Gastrocnemius medialis (tissue), 4 donors: ENCODE data around the gene POLR3K. TPM values are rescaled to one million over a fixed set of nuclear protein-coding genes. Genes with fewer than 3 reads are reported as not detected.

Experiments used
- ATAC-seq, 2 donors: fragments of 150-250 bp; one replicate each; pipeline ENCODE4 v1.9.1; 2016
- DNase-seq, 2 donors: peaks; one replicate each; pipeline ENCODE4 v3.0.0-alpha.2; 2019
- H3K27ac ChIP-seq, 4 donors: fragments of 200-600 bp; sonication (generic); 1 replicate in 1 of 4; 2 replicates in 3 of 4; pipeline ENCODE4 v1.5.1; 2016 to 2018; ENCODE audit warnings: mild to moderate bottlenecking in 2 of 4, moderate library complexity in 1 of 4
- H3K27me3 ChIP-seq, 3 donors: fragments of 200-600 bp; sonication (generic) in 2 of 3; 1 replicate in 1 of 3; 2 replicates in 2 of 3; pipeline versions ENCODE4 v1.5.1 to v1.6.0; 2016 to 2019; ENCODE audit warnings: mild to moderate bottlenecking in 1 of 3, moderate library complexity in 1 of 3
- H3K36me3 ChIP-seq, 2 donors: fragments of 200-600 bp; sonication (generic) in 1 of 2; one replicate each; pipeline ENCODE4 v1.5.1; 2017 to 2018
- H3K4me1 ChIP-seq, 2 donors: fragments of 200-600 bp; sonication (generic) in 1 of 2; one replicate each; pipeline ENCODE4 v1.5.1; 2016 to 2017; ENCODE audit warnings: mild to moderate bottlenecking in 2 of 2
- H3K4me3 ChIP-seq, 4 donors: fragments of 200-600 bp; sonication (generic) in 3 of 4; 1 replicate in 1 of 4; 2 replicates in 3 of 4; pipeline ENCODE4 v1.5.1; 2016 to 2019; ENCODE audit warnings: mild to moderate bottlenecking in 2 of 4
- H3K9me3 ChIP-seq, 3 donors: fragments of 200-600 bp; sonication (generic) in 2 of 3; 1 replicate in 1 of 3; 2 replicates in 2 of 3; pipeline ENCODE4 v1.5.1; 2016 to 2019
- POLR2A ChIP-seq, 2 donors: fragments of 450-650 bp; IDR thresholded peaks; one replicate each; pipeline ENCODE4 v1.6.1; 2017; ENCODE audit warnings: antibody characterized with exemption in 2 of 2, mild to moderate bottlenecking in 2 of 2, moderate library complexity in 2 of 2
- in situ Hi-C, 4 donors: fragments of 200-750 bp; cut with MboI; loops; one replicate each; pipeline versions ENCODE4 v1.15.0 to v1.8.0; 2017; ENCODE audit warnings: low sequenced_read_pairs in 4 of 4
- intact Hi-C: fragments of 100-400 bp; cut with DNase I; formaldehyde crosslinking; loops from one replicate; pipeline ENCODE4 v1.15.1; 2023; ENCODE audit warnings: low total_unique reads
- total RNA-seq, 4 donors: library from RNA; depleted of rRNA; stranded (reverse); fragments of >200 nt; gene quantifications; one replicate each; pipeline versions ENCODE4 v1.1.0 to v1.2.3, GENCODE V29; 2016
- TF ChIP-seq, protein P1 (sequence below), 5 experiments: fragments of 450-650 bp in 3 of 5; fragments of 200-600 bp in 2 of 5; sonication (generic) in 2 of 5; IDR thresholded peaks in 4 of 5; conservative IDR thresholded peaks in 1 of 5; 1 replicate in 4 of 5; 2 replicates in 1 of 5; pipeline ENCODE4 v1.5.1; 2016 to 2019; ENCODE audit warnings: antibody characterized with exemption in 5 of 5, mild to moderate bottlenecking in 3 of 5, moderate library complexity in 3 of 5

POLR3K gene
- total RNA-seq, 4 donors from 2014 or later = 2.2 to 3.7 (median 2.9) TPM

GRCh38 chr16:83060-83603, 29.7 kb upstream of the POLR3K start:
- no peak for TF ChIP-seq POLR2A (IDR thresholded peaks at IDR 0.05)
- TF ChIP-seq, protein P1, sequence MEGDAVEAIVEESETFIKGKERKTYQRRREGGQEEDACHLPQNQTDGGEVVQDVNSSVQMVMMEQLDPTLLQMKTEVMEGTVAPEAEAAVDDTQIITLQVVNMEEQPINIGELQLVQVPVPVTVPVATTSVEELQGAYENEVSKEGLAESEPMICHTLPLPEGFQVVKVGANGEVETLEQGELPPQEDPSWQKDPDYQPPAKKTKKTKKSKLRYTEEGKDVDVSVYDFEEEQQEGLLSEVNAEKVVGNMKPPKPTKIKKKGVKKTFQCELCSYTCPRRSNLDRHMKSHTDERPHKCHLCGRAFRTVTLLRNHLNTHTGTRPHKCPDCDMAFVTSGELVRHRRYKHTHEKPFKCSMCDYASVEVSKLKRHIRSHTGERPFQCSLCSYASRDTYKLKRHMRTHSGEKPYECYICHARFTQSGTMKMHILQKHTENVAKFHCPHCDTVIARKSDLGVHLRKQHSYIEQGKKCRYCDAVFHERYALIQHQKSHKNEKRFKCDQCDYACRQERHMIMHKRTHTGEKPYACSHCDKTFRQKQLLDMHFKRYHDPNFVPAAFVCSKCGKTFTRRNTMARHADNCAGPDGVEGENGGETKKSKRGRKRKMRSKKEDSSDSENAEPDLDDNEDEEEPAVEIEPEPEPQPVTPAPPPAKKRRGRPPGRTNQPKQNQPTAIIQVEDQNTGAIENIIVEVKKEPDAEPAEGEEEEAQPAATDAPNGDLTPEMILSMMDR (IDR thresholded peaks at IDR 0.05 in 4 of 5, conservative IDR thresholded peaks at IDR 0.05 in 1 of 5) = no peak
- Histone ChIP-seq H3K4me3 (no peak overlapping the region), H3K36me3 (peaks cover 0 to 38% of the 10 kb centered on the region in 2 donors), H3K27me3 (no peaks in the 10 kb centered on the region), H3K27ac (no peak overlapping the region), H3K9me3 (no peaks in the 10 kb centered on the region), H3K4me1 (peaks cover 22 to 35% of the 10 kb centered on the region in 2 donors)
- intact Hi-C loops = no loop called here
- in situ Hi-C loops = no loop called here
- DNase-seq (no peak), ATAC-seq (no peak)

DNA sequence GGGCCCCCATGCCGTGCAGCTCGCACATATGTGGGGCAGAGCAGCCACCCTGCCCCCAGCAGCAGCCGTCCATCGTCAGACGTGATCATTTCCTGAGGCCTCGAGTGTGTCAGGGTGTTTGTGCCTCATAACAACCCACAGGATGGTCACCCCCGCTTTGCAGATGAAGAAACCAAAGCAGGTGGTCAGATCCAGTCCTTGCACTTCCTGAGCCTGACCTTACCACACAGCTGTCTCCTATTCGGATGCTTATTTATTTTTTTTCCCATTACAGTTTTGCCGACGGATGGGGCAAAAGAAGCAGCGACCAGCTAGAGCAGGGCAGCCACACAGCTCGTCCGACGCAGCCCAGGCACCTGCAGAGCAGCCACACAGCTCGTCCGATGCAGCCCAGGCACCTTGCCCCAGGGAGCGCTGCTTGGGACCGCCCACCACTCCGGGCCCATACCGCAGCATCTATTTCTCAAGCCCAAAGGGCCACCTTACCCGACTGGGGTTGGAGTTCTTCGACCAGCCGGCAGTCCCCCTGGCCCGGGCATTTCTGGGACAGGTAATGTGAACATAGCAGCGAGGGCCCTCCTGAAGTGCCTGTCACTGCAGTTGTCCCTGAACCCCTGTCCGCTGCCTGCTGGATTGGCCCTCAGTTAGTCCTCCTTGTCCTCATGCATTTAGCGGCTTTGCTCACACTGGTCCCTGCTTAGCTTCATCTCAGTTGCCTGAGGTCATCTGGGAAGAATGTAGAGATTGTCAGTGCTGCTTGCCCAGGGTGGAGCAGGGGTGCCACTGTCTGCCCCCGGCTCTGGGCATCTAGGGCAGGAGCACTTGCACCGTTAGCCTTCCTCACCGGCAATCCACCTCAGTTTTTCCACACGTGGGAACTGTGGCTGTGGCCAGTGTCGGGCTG, 26.0 kb upstream of the POLR3K start:
- no peak for ATAC-seq

DNA sequence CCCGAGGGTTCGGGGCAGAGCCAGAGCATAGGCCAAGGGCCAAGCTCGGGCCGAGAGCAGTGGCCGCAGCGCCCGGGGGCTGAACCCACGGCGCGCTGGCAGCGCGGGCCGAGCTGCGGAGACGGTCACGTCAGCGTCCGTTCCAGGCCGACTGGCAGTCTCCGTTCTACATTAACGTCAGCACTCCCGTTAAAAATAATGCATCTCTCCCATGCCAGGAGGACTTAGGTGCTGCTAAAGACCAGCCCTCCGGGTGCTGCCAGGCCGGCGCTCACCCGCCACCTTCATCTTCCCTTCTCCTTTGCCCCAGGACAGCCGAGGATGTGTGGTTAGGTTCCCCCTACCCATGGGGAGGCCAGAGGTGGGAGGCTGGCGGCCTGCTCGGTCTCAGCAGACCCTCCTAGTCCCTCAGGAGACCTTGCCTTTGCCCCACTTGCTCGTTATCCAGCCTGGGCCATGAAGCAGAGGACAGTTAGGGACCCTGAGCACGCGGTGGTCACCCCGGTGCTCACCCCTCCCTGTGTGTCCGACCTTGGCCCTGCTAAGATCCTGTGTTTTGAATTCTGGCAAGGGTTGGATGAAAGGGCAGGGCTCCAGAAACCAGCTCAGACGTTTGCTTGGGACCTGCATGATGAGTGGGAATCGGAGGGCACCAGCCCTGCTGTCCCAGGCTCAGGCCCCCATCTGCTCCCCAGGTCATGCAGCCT, 25.2 kb upstream of the POLR3K start:
- TF ChIP-seq, protein P1 (IDR thresholded peaks at IDR 0.05 in 4 of 5, conservative IDR thresholded peaks at IDR 0.05 in 1 of 5) = no peak
- TF ChIP-seq POLR2A (IDR thresholded peaks at IDR 0.05) = peak in 1 of 2 donors; percentile 2
- intact Hi-C loops = loop anchor here (2.0 kb wide), 1 partner anchor 26 kb away; the partner anchor contains the start of genes POLR3K and SNRNP25
- Histone ChIP-seq H3K36me3 (peaks cover 0 to 14% of the 10 kb centered on the region in 2 donors), H3K4me3 (peak overlapping the region; percentile 77 to 86 (median 78)), H3K9me3 (no peaks in the 10 kb centered on the region), H3K4me1 (peaks cover 28 to 38% of the 10 kb centered on the region in 2 donors), H3K27me3 (no peaks in the 10 kb centered on the region), H3K27ac (peak overlapping the region; percentile 80 to 93 (median 92))
- in situ Hi-C loops = no loop called here
- peak in 1 of 2 donors; percentile 65 for DNase-seq
- ATAC-seq = peak; percentile 51 to 67

More for the DNA sequence above, 26.0 kb upstream of the POLR3K start:
- Histone ChIP-seq H3K4me3 (peak overlapping the region in 3 of 4 donors; percentile 77 to 78 (median 78)), H3K4me1 (peaks cover 25 to 38% of the 10 kb centered on the region in 2 donors), H3K27ac (peak overlapping the region; percentile 80 to 93 (median 92)), H3K27me3 (no peaks in the 10 kb centered on the region), H3K36me3 (peaks cover 0 to 14% of the 10 kb centered on the region in 2 donors), H3K9me3 (no peaks in the 10 kb centered on the region)
- in situ Hi-C loops (no loop called here), intact Hi-C loops (loop anchor here (2.0 kb wide), 1 partner anchor 27 kb away; the partner anchor contains the start of genes POLR3K and SNRNP25)
- no peak for DNase-seq
- TF ChIP-seq, protein P1 (IDR thresholded peaks at IDR 0.05 in 4 of 5, conservative IDR thresholded peaks at IDR 0.05 in 1 of 5) = no peak
- no peak for TF ChIP-seq POLR2A (IDR thresholded peaks at IDR 0.05)

DNA sequence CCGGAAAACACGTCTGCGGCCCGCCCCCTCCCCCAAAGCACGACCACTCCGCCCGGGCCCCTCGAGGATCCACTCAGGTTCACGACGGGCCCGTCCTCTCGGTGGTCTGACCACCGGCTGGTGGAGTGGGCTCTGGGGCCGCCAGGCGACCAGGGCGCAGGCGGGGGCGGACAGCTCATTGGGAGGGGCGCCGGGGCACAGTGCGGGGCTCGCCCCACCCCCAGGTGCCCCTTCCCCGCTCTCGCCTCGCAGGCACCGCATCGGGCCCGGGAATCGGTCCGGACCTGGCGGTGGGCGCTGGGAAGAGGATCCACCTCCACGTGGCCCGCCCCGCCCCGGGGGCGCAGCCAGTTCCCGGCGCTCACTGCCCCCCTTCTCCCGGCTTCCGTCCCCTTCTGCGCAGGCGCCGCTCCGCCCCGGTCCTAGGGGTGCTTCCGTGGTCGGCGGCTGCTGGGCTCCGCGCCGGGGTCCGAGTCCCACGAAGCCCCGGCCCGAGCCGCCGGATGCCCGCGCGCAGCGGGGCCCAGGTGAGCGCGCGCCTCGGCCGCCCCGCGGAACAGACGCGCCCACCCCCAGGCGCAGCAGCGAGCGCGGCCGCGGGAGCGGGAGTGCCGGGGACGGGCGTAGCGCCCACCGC, 24.5 kb upstream of the POLR3K start, which contains the start of gene MPG:
Gene MPG (plus strand): TSS at position 419 of the 637 bp plus-strand sequence. CDS start 85 bp downstream, at position 504.
- in situ Hi-C loops (no loop called here), intact Hi-C loops (loop anchor here (2.0 kb wide), 1 partner anchor 25 kb away; the partner anchor contains the start of genes POLR3K and SNRNP25)
- peaks cover 0 to 14% of the 10 kb centered on the region in 2 donors for H3K36me3 ChIP-seq
- peaks cover 28 to 44% of the 10 kb centered on the region in 2 donors for H3K4me1 ChIP-seq
- no peaks in the 10 kb centered on the region for H3K9me3 ChIP-seq
- no peaks in the 10 kb centered on the region for H3K27me3 ChIP-seq
- TF ChIP-seq POLR2A (IDR thresholded peaks at IDR 0.05) = peak; percentile 88 to 95
- TF ChIP-seq, protein P1 (IDR thresholded peaks at IDR 0.05 in 4 of 5, conservative IDR thresholded peaks at IDR 0.05 in 1 of 5) = peak in 1 of 5 experiments; percentile 6
- ATAC-seq (peak; percentile 75 to 77), DNase-seq (peak; percentile 68 to 80)
- peak within 1 kb of the TSS; percentile 80 to 93 (median 92) for H3K27ac ChIP-seq
- peak within 1 kb of the TSS; percentile 77 to 86 (median 78) for H3K4me3 ChIP-seq
